Endothelial cell of umbilical vein (primary cell): Measurements from ENCODE around the gene FBXW7. TPM values are rescaled to one million over a fixed set of nuclear protein-coding genes. Genes with fewer than 3 reads are reported as not detected.

Source experiments
- BruUV-seq: library from RNA; stranded (reverse); fragments of 400-500 nt; replicated peaks from 2 replicates; lab custom pipeline; 2021; lab: Mats Ljungman, UMichigan
- CTCF ChIA-PET: fragments of 300-600, 350-600 bp; sonication (Branson Sonifier 250); formaldehyde crosslinking; loops from one replicate; lab custom pipeline; 2021; ENCODE audit warnings: antibody characterized with exemption, inconsistent platforms; lab: Charles Lee
- POLR2A ChIA-PET: fragments of 300-600, 350-600 bp; sonication (Branson Sonifier 250); formaldehyde crosslinking; loops from one replicate; lab custom pipeline; 2021; ENCODE audit warnings: antibody characterized with exemption, inconsistent platforms; lab: Charles Lee
- DNase-seq: peaks from one replicate; pipeline ENCODE4 v3.0.0-alpha.2; 2011; ENCODE audit warnings: low read depth, low spot score
- FAIRE-seq: peaks from 2 replicates; lab custom pipeline; 2011; peaks lifted over from hg19 to GRCh38; lab: Jason Lieb, UNC
- H2AFZ ChIP-seq: 2 replicates; pipeline ENCODE4 v1.6.0; 2012; ENCODE audit warnings: low read depth, low read length, control low read depth, inconsistent platforms
- H3K27ac ChIP-seq: 2 replicates; pipeline ENCODE4 v1.5.1; 2011; ENCODE audit warnings: low read depth, mild to moderate bottlenecking, control low read depth, low read length, moderate library complexity; ENCODE audit not compliant: insufficient read depth
- H3K27me3 ChIP-seq, 2 experiments: 2 replicates each; pipeline versions ENCODE4 v1.6.0 to v1.6.1; 2011; ENCODE audit warnings: low read length in 2 of 2, mixed read lengths in 1 of 2; ENCODE audit not compliant: control insufficient read depth in 2 of 2, insufficient read depth in 2 of 2
- H3K36me3 ChIP-seq, 2 experiments: 2 replicates in 1 of 2; 3 replicates in 1 of 2; pipeline ENCODE4 v1.5.1; 2011; ENCODE audit warnings: low read length in 2 of 2, mild to moderate bottlenecking in 1 of 2, moderate library complexity in 1 of 2; ENCODE audit not compliant: control insufficient read depth in 2 of 2, insufficient read depth in 2 of 2; ENCODE audit errors: extremely low read depth in 1 of 2
- H3K4me1 ChIP-seq: 3 replicates; pipeline ENCODE4 v1.5.1; 2011; ENCODE audit warnings: mild to moderate bottlenecking, low read length; ENCODE audit not compliant: control insufficient read depth, insufficient read depth; ENCODE audit errors: extremely low read depth
- H3K4me2 ChIP-seq: 2 replicates; pipeline ENCODE4 v1.6.1; 2011; ENCODE audit warnings: low read length, control low read depth, mixed read lengths; ENCODE audit not compliant: insufficient read depth
- H3K4me3 ChIP-seq, 3 experiments: fragments of 200-600 bp in 1 of 3; sonication (generic), shearing (Covaris generic) in 1 of 3; replicated peaks in 1 of 3; 2 replicates each; pipeline ENCODE4 v1.5.1; 2011 to 2016; ENCODE audit warnings: control low read depth in 3 of 3, low read length in 3 of 3, mild to moderate bottlenecking in 2 of 3, inconsistent platforms in 1 of 3, low read depth in 1 of 3, moderate library complexity in 1 of 3; ENCODE audit not compliant: insufficient read depth in 1 of 3
- H3K79me2 ChIP-seq: 2 replicates; pipeline ENCODE4 v1.6.0; 2012; ENCODE audit warnings: low read length, inconsistent platforms; ENCODE audit not compliant: control insufficient read depth, insufficient read depth
- H3K9ac ChIP-seq: replicated peaks from 2 replicates; pipeline ENCODE3; 2011; ENCODE audit warnings: low read length, control low read depth; ENCODE audit not compliant: insufficient read depth; ENCODE audit errors: extremely low read depth
- H3K9me1 ChIP-seq: replicated peaks from 3 replicates; pipeline ENCODE4 v1.6.0; 2011; ENCODE audit warnings: mild to moderate bottlenecking, low read length; ENCODE audit not compliant: control insufficient read depth, insufficient read depth; ENCODE audit errors: extremely low read depth
- H3K9me3 ChIP-seq: replicated peaks from 2 replicates; pipeline ENCODE4 v1.5.1; 2012; ENCODE audit warnings: low read length, inconsistent platforms; ENCODE audit not compliant: control insufficient read depth, insufficient read depth
- H4K20me1 ChIP-seq: replicated peaks from 2 replicates; pipeline ENCODE3; 2011; ENCODE audit warnings: mild to moderate bottlenecking, low read length; ENCODE audit not compliant: control insufficient read depth, insufficient read depth; ENCODE audit errors: extremely low read depth
- CTCF ChIP-seq, 2 donors: IDR thresholded peaks; 1 replicate in 1 of 2; 2 replicates in 1 of 2; pipeline ENCODE4 v1.5.1; 2011; ENCODE audit warnings: low read length in 2 of 2, mild to moderate bottlenecking in 2 of 2, moderate library complexity in 2 of 2, control low read depth in 1 of 2, inconsistent platforms in 1 of 2, low read depth in 1 of 2; ENCODE audit not compliant: insufficient read depth in 1 of 2; ENCODE audit errors: extremely low read depth in 1 of 2
- EZH2 ChIP-seq: IDR thresholded peaks from 2 replicates; pipeline ENCODE4 v1.6.1; 2012; ENCODE audit warnings: borderline replicate concordance, low read depth, mild to moderate bottlenecking, moderate library complexity, low read length, inconsistent platforms; ENCODE audit not compliant: severe bottlenecking
- FOS ChIP-seq: IDR thresholded peaks from 2 replicates; pipeline ENCODE4 v1.6.1; 2011; ENCODE audit warnings: mild to moderate bottlenecking, low read length, moderate library complexity, borderline replicate concordance; ENCODE audit not compliant: insufficient read depth
- GATA2 ChIP-seq: IDR thresholded peaks from 2 replicates; pipeline ENCODE4 v1.7.0; 2011; ENCODE audit warnings: low read depth, mild to moderate bottlenecking, moderate library complexity, mixed read lengths, low read length; ENCODE audit not compliant: insufficient read length, insufficient read depth
- JUN ChIP-seq: IDR thresholded peaks from 2 replicates; pipeline ENCODE4 v1.6.1; 2011; ENCODE audit warnings: borderline replicate concordance, low read depth; ENCODE audit not compliant: insufficient read length, insufficient read depth
- MYC ChIP-seq: IDR thresholded peaks from one replicate; pipeline ENCODE4 v1.6.1; 2011; ENCODE audit warnings: mild to moderate bottlenecking, low read depth, low read length
- POLR2A ChIP-seq: IDR thresholded peaks from 2 replicates; pipeline ENCODE4 v1.6.1; 2012; ENCODE audit warnings: low read depth, mild to moderate bottlenecking, control low read depth, low read length
- POLR2AphosphoS5 ChIP-seq: IDR thresholded peaks from 2 replicates; pipeline ENCODE4 v1.6.1; 2012; ENCODE audit warnings: low read depth, mild to moderate bottlenecking, control low read depth, low read length, moderate library complexity; ENCODE audit not compliant: insufficient read depth
- dilution Hi-C: fragments of 300-500 bp; cut with MboI; formaldehyde crosslinking; loops from one replicate; pipeline ENCODE4 v1.15.0; 2019; ENCODE audit warnings: low sequenced_read_pairs; ENCODE audit not compliant: extremely low pct_ligation_motif_present
- intact Hi-C: fragments of 100-400 bp; cut with micrococcal nuclease; formaldehyde crosslinking; loops from one replicate; pipeline ENCODE4 v1.10.0; 2022
- polyA plus RNA-seq, 4 experiments: library from polyadenylated mRNA; depleted of rRNA in 3 of 4; stranded (reverse) in 3 of 4; unstranded in 1 of 4; fragments of >200 nt; gene quantifications; 2 replicates each; pipeline versions ENCODE4 v1.2.1 to v1.2.3, GENCODE V29; 2011 to 2012; ENCODE audit warnings: missing spikeins in 1 of 4
- total RNA-seq: library from RNA; stranded (reverse); gene quantifications from 2 replicates; pipeline ENCODE4 v1.2.3, GENCODE V29; 2021
- TF ChIP-seq, protein P1 (sequence below): IDR thresholded peaks from 2 replicates; pipeline ENCODE4 v1.6.1; 2011; ENCODE audit not compliant: insufficient read depth, insufficient read length

Gene FBXW7
- total and polyA plus RNA-seq, 2 donors (not counting 3 experiments of a cell fraction or from before 2014, with no cell fraction given), result 7.0 to 28.1 TPM

GRCh38 chr4:152462695-152463094 is 73.2 kb downstream of the FBXW7 start:
- no peak for DNase-seq
- intact Hi-C loops, result no loop called here
- H3K79me2 ChIP-seq, result peaks cover 34% of the 10 kb centered on the region

More at GRCh38 chr4:152462695-152463094, 73.2 kb downstream of the FBXW7 start:
- Histone ChIP-seq H4K20me1 (peaks cover 2% of the 10 kb centered on the region), H3K9ac (no peak overlapping the region), H3K4me3 (no peak overlapping the region), H3K36me3 (no peaks in the 10 kb centered on the region), H3K4me2 (no peak overlapping the region), H3K27me3 (no peaks in the 10 kb centered on the region), H3K9me1 (no peaks in the 10 kb centered on the region), H3K9me3 (no peaks in the 10 kb centered on the region), H3K27ac (no peak overlapping the region), H3K4me1 (peaks cover 11% of the 10 kb centered on the region), H2AFZ (no peak overlapping the region)
- dilution Hi-C loops, result no loop called here
- TF ChIP-seq MYC, result no peak
- no peak for TF ChIP-seq FOS
- TF ChIP-seq, protein P1, sequence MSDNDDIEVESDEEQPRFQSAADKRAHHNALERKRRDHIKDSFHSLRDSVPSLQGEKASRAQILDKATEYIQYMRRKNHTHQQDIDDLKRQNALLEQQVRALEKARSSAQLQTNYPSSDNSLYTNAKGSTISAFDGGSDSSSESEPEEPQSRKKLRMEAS, result no peak
- TF ChIP-seq GATA2, result no peak
- TF ChIP-seq POLR2A, result no peak
- TF ChIP-seq JUN, result no peak
- no peak for TF ChIP-seq POLR2AphosphoS5
- no peak for TF ChIP-seq EZH2
- TF ChIP-seq CTCF (IDR thresholded peaks at IDR 0.05; ENCODE audit: extremely low read depth in 1 of 2, insufficient read depth in 1 of 2, low read depth in 1 of 2, low read length in 2 of 2), result no peak
- ChIA-PET CTCF (interaction anchor here (1.1 kb wide), 1 partner anchor 38 kb away, joined by 4 read pairs; no protein-coding TSS in a partner anchor), POLR2A (no interaction called here)
- BruUV-seq, result no TSS peak
- no peak for FAIRE-seq
